ENCODE measurements around the gene GALNT17. TPM values are rescaled to one million over a fixed set of nuclear protein-coding genes. Genes with fewer than 3 reads are reported as not detected.

GALNT17 gene
- total RNA-seq, 1 experiment from 2014 or later = not detected

GRCh38 chr7:71323726-71324125 is 191.8 kb downstream of the GALNT17 start:
- no peak overlapping the region for H3K27ac ChIP-seq
- no peaks in the 10 kb centered on the region for H3K27me3 ChIP-seq (ENCODE audit: insufficient read depth, low read depth)
- BruUV-seq (replicated peaks) = no TSS peak
- H3K79me2 ChIP-seq (ENCODE audit: low read depth) = no peaks in the 10 kb centered on the region
- no peak overlapping the region for H2AFZ ChIP-seq
- TF ChIP-seq, protein P1, sequence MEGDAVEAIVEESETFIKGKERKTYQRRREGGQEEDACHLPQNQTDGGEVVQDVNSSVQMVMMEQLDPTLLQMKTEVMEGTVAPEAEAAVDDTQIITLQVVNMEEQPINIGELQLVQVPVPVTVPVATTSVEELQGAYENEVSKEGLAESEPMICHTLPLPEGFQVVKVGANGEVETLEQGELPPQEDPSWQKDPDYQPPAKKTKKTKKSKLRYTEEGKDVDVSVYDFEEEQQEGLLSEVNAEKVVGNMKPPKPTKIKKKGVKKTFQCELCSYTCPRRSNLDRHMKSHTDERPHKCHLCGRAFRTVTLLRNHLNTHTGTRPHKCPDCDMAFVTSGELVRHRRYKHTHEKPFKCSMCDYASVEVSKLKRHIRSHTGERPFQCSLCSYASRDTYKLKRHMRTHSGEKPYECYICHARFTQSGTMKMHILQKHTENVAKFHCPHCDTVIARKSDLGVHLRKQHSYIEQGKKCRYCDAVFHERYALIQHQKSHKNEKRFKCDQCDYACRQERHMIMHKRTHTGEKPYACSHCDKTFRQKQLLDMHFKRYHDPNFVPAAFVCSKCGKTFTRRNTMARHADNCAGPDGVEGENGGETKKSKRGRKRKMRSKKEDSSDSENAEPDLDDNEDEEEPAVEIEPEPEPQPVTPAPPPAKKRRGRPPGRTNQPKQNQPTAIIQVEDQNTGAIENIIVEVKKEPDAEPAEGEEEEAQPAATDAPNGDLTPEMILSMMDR (conservative IDR thresholded peaks at IDR 0.05) = no peak
- TF ChIP-seq EZH2 (IDR thresholded peaks at IDR 0.05; ENCODE audit: low read depth) = no peak
- no peaks in the 10 kb centered on the region for H3F3A ChIP-seq (ENCODE audit: insufficient read depth, low read depth)
- no peaks in the 10 kb centered on the region for H3K9me3 ChIP-seq (ENCODE audit: insufficient read depth, low read depth)
- no peak for DNase-seq
- ChIA-PET CTCF (no interaction called here), POLR2A (ENCODE audit: unreplicated experiment) (no interaction called here)
- H3K4me1 ChIP-seq (replicated peaks; ENCODE audit: insufficient read depth) = no peaks in the 10 kb centered on the region
- H3K4me3 ChIP-seq = no peak overlapping the region
- H3K36me3 ChIP-seq (ENCODE audit: low read depth) = no peaks in the 10 kb centered on the region
- H3K9me2 ChIP-seq (ENCODE audit: insufficient read depth) = no peaks in the 10 kb centered on the region
- intact Hi-C loops (cut with micrococcal nuclease; ENCODE audit: unreplicated experiment) = no loop called here
- no peaks in the 10 kb centered on the region for H4K20me1 ChIP-seq (ENCODE audit: insufficient read depth)
- no peak overlapping the region for H3K4me2 ChIP-seq

- no peak for DNase-seq
- no peak for TF ChIP-seq EZH2 (IDR thresholded peaks at IDR 0.05; ENCODE audit: low read depth)
- TF ChIP-seq, protein P1 (conservative IDR thresholded peaks at IDR 0.05) = no peak
- Histone ChIP-seq H3K27ac (no peak overlapping the region), H3K27me3 (ENCODE audit: insufficient read depth, low read depth) (no peaks in the 10 kb centered on the region), H3F3A (ENCODE audit: insufficient read depth, low read depth) (no peaks in the 10 kb centered on the region), H3K79me2 (ENCODE audit: low read depth) (no peaks in the 10 kb centered on the region), H3K9me2 (ENCODE audit: insufficient read depth) (no peaks in the 10 kb centered on the region), H3K4me1 (replicated peaks; ENCODE audit: insufficient read depth) (no peaks in the 10 kb centered on the region), H2AFZ (no peak overlapping the region), H3K9me3 (ENCODE audit: insufficient read depth, low read depth) (no peaks in the 10 kb centered on the region), H3K4me3 (no peak overlapping the region), H3K36me3 (ENCODE audit: low read depth) (no peaks in the 10 kb centered on the region), H4K20me1 (ENCODE audit: insufficient read depth) (no peaks in the 10 kb centered on the region), H3K4me2 (no peak overlapping the region)
- POLR2A ChIA-PET (ENCODE audit: unreplicated experiment) = no interaction called here
- no TSS peak for BruUV-seq (replicated peaks)
- intact Hi-C loops (cut with micrococcal nuclease; ENCODE audit: unreplicated experiment) = no loop called here
- CTCF ChIA-PET = no interaction called here
Measured at GRCh38 chr7:71325151-71325550, 193.2 kb downstream of the GALNT17 start.

GRCh38 chr7:71326595-71326994 is 194.7 kb downstream of the GALNT17 start:
- H3K4me2 ChIP-seq = no peak overlapping the region
- no peaks in the 10 kb centered on the region for H3K27me3 ChIP-seq (ENCODE audit: insufficient read depth, low read depth)
- H3K4me3 ChIP-seq = no peak overlapping the region
- intact Hi-C loops (cut with micrococcal nuclease; ENCODE audit: unreplicated experiment) = no loop called here
- no peak for DNase-seq
- ChIA-PET CTCF (no interaction called here), POLR2A (ENCODE audit: unreplicated experiment) (no interaction called here)
- H3K4me1 ChIP-seq (replicated peaks; ENCODE audit: insufficient read depth) = no peaks in the 10 kb centered on the region
- no peak overlapping the region for H3K27ac ChIP-seq
- H3K9me3 ChIP-seq (ENCODE audit: insufficient read depth, low read depth) = no peaks in the 10 kb centered on the region
- no peaks in the 10 kb centered on the region for H3K79me2 ChIP-seq (ENCODE audit: low read depth)
- H3F3A ChIP-seq (ENCODE audit: insufficient read depth, low read depth) = no peaks in the 10 kb centered on the region
- no TSS peak for BruUV-seq (replicated peaks)
- no peaks in the 10 kb centered on the region for H4K20me1 ChIP-seq (ENCODE audit: insufficient read depth)
- TF ChIP-seq EZH2 (IDR thresholded peaks at IDR 0.05; ENCODE audit: low read depth) = no peak
- TF ChIP-seq, protein P1 (conservative IDR thresholded peaks at IDR 0.05) = no peak
- no peaks in the 10 kb centered on the region for H3K9me2 ChIP-seq (ENCODE audit: insufficient read depth)
- H2AFZ ChIP-seq = no peak overlapping the region
- H3K36me3 ChIP-seq (ENCODE audit: low read depth) = no peaks in the 10 kb centered on the region
